Left ventricle myocardium inferior (tissue), 1 donor: ENCODE measurements around the gene ECSCR. TPM values are rescaled to one million over a fixed set of nuclear protein-coding genes. Genes with fewer than 3 reads are reported as not detected.

Experiments used
- DNase-seq: peaks from one replicate; pipeline ENCODE4 v3.0.0-alpha.2; 2020
- H3K27ac ChIP-seq: fragments of 200-600 bp; replicated peaks from 2 replicates; pipeline ENCODE4 v1.8.0; 2021
- H3K27me3 ChIP-seq: fragments of 200-600 bp; 2 replicates; pipeline ENCODE4 v1.8.0; 2021; ENCODE audit warnings: low read depth
- H3K36me3 ChIP-seq: fragments of 200-600 bp; 2 replicates; pipeline ENCODE4 v1.8.0; 2021
- H3K4me1 ChIP-seq: fragments of 200-600 bp; 2 replicates; pipeline ENCODE4 v1.8.0; 2021
- H3K4me3 ChIP-seq: fragments of 200-600 bp; 2 replicates; pipeline ENCODE4 v1.8.0; 2021; ENCODE audit warnings: mild to moderate bottlenecking, moderate library complexity
- H3K9me3 ChIP-seq: fragments of 200-600 bp; replicated peaks from 2 replicates; pipeline ENCODE4 v1.8.0; 2021
- intact Hi-C: fragments of 100-400 bp; cut with micrococcal nuclease; formaldehyde crosslinking; loops from one replicate; pipeline ENCODE4 v1.11.0; 2022
- total RNA-seq: library from RNA; stranded (reverse); fragmentation: NEBNext Ultra II Directional; extraction: Animal tissue kit (Norgen Biotek cat#: 25700); gene quantifications from one replicate; pipeline ENCODE4 v1.2.1, GENCODE V29; 2021
- TF ChIP-seq, protein P1 (sequence below): fragments of 200-600 bp; IDR thresholded peaks from 2 replicates; pipeline ENCODE4 v1.8.0; 2021; ENCODE audit warnings: antibody characterized with exemption, mild to moderate bottlenecking, borderline replicate concordance
- donor health status: DM: no; HTN: yes; CAD: no; lungs with severe emphysema.

ECSCR gene
- total RNA-seq, 1 donor from 2014 or later: 20.9 TPM

DNA sequence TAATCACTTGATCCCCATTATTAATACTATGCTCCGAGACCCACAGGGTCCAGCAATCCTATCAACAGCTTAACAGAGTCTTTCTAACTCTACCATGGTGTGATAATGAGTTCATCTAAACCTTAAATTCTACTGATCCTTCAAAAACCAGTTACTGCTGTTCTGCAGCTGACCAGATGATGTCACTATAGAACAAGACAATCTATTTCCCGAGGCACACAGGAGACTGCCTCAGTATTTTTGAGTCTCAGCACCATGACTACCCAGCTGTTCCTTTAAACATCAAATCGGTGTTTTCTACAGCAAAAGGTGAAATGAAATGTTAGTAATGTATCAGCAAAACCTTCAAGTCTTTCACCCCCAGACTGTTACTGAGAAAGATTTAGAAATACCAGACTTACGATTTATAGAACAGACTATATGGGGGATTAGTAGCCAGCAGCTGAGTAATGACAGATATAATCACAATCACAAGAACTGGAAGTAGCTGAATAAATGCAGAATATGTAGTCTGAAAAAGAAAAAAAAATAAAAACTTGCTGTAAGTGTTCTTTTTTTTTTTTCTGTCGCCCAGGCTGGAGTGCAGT, 40.1 kb downstream of the ECSCR start:
- no peak overlapping the region for H3K27ac ChIP-seq
- no peak for DNase-seq

DNA sequence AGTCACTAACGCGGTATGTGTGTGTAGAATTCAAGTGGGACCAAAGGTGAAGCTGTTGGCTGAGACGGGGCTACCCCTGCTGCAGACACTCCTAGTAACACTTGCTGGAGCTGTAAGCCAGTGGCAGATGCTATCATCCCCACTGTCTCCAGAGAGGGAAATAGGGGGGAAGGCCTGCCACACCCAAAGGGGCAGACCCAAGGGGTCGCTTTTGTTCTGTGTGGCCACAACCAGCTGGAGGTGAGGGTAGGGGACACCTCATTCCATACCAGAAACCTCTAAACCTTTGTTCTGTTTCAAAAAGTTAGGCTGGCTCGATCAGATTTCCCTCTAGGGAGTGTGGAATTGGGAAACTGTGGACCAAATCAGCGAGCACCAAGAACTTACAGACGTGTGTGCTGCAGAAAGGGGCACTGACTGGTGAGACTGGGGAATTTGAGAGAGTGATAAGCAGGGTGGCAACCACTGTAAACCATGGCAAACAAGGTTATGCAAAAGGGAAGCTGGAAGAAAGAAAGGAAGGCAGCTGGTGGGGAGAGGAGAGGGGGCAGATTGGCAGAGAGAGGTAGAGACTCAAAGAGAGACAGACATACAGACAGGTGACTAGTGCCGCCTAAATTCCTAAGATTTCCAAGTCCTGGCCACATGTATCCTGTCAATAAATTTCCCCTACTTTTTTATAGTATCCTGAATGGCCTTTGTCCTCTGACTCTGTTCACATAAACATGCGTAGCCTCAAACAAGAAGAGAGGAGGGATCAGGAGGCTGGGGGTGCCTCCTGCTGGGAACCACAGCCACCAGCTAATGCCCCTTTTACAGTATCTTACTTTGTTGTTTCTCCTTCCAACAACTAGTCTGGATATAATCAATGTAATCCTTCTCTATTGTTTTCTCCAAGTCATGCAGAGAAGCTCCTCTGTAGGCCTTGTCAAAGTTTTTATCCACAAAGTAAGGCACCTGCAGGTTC, 43.0 kb downstream of the ECSCR start:
- Histone ChIP-seq H3K27me3 (no peaks in the 10 kb centered on the region), H3K9me3 (no peaks in the 10 kb centered on the region), H3K4me1 (peaks cover 64% of the 10 kb centered on the region), H3K36me3 (peaks cover 18% of the 10 kb centered on the region), H3K4me3 (peak overlapping the region; percentile 17), H3K27ac (peak overlapping the region; percentile 91)
- no peak for DNase-seq
- TF ChIP-seq, protein P1, sequence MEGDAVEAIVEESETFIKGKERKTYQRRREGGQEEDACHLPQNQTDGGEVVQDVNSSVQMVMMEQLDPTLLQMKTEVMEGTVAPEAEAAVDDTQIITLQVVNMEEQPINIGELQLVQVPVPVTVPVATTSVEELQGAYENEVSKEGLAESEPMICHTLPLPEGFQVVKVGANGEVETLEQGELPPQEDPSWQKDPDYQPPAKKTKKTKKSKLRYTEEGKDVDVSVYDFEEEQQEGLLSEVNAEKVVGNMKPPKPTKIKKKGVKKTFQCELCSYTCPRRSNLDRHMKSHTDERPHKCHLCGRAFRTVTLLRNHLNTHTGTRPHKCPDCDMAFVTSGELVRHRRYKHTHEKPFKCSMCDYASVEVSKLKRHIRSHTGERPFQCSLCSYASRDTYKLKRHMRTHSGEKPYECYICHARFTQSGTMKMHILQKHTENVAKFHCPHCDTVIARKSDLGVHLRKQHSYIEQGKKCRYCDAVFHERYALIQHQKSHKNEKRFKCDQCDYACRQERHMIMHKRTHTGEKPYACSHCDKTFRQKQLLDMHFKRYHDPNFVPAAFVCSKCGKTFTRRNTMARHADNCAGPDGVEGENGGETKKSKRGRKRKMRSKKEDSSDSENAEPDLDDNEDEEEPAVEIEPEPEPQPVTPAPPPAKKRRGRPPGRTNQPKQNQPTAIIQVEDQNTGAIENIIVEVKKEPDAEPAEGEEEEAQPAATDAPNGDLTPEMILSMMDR: no peak
- intact Hi-C loops: no loop called here

More for the DNA sequence above, 40.1 kb downstream of the ECSCR start:
- TF ChIP-seq, protein P1: peak; percentile 90
- Histone ChIP-seq H3K4me1 (peaks cover 35% of the 10 kb centered on the region), H3K27me3 (no peaks in the 10 kb centered on the region), H3K36me3 (peaks cover 47% of the 10 kb centered on the region), H3K4me3 (no peak overlapping the region), H3K9me3 (no peaks in the 10 kb centered on the region)
- intact Hi-C loops: loop anchor here (2.0 kb wide), 1 partner anchor 90 kb away; no protein-coding TSS in a partner anchor

DNA sequence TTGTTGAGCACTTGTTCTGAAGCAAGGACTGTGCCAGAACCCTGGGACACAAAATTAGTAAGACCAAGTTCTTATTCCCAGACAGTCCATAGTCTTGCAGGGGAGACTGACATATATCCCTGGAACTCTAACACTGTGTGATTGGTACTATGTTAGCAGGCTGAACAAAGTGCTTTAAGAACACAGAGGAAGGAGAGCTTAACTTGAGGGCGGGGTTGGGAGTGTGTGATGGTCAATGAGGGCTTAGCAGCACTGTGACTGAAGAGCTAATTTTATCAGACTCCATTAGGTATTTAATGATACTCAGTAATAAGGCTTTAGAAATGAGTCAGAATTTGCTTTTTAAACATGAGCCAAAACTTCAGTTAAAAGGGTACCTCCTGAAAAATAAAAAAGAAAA, 43.8 kb downstream of the ECSCR start:
- DNase-seq: no peak
- H3K4me1 ChIP-seq: peaks cover 71% of the 10 kb centered on the region
- H3K4me3 ChIP-seq: peak overlapping the region; percentile 17
- intact Hi-C loops: no loop called here
- H3K36me3 ChIP-seq: peaks cover 11% of the 10 kb centered on the region
- TF ChIP-seq, protein P1: no peak
- no peaks in the 10 kb centered on the region for H3K27me3 ChIP-seq
- H3K9me3 ChIP-seq: no peaks in the 10 kb centered on the region
- H3K27ac ChIP-seq: peak overlapping the region; percentile 91

DNA sequence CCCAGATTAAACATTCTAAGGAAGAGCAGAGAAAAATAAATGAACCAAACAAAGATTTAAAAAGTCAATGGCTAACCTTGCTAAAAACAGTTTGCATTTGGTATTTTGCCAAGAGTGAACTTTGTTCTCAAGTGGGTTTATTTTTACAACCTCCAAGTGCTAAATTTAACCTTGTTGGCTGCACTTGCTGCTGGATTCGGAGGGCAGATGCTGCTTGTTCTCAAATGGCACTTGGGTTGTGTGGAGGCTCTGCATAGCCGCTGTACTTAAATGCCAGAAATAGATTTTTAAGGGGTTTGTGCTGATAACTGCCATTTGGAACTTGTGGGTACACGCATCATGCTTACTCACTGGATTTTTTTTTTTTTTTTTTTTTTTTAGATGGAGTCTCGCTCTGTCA, 45.3 kb downstream of the ECSCR start:
- intact Hi-C loops: no loop called here
- H3K27ac ChIP-seq: peak overlapping the region; percentile 91
- H3K4me3 ChIP-seq: peak overlapping the region; percentile 17
- H3K27me3 ChIP-seq: no peaks in the 10 kb centered on the region
- DNase-seq: no peak
- H3K4me1 ChIP-seq: peaks cover 74% of the 10 kb centered on the region
- TF ChIP-seq, protein P1: no peak
- H3K36me3 ChIP-seq: peaks cover 15% of the 10 kb centered on the region
- no peaks in the 10 kb centered on the region for H3K9me3 ChIP-seq

DNA sequence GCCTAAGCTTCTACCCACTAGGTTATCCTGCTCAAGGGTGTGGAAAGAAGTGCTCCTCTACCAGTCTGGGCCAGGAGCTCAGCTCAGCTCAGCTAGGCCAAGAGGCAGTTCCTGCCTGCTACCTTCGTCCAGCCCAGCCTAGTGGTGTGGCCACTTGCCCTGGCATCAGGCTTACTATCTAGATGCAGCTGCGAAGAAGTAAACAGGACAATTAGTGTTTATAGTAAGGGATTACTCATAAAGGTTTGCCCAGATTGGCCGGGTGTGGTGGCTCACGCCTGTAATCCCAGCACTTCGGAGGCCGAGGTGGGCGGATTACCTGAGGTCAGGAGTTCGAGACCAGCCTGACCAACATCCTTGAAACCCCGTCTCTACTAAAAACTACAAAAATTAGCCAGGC, 45.9 kb downstream of the ECSCR start:
- intact Hi-C loops: no loop called here
- H3K4me1 ChIP-seq: peaks cover 74% of the 10 kb centered on the region
- H3K27me3 ChIP-seq: no peaks in the 10 kb centered on the region
- H3K9me3 ChIP-seq: no peaks in the 10 kb centered on the region
- DNase-seq: no peak
- TF ChIP-seq, protein P1: no peak
- peak overlapping the region; percentile 91 for H3K27ac ChIP-seq
- H3K36me3 ChIP-seq: peaks cover 16% of the 10 kb centered on the region
- peak overlapping the region; percentile 17 for H3K4me3 ChIP-seq
